GM21526 (cell line): Measurements from ENCODE around the gene SMURF1.

ENCODE experiments used
- ATAC-seq: cut with Tn5 transposase; IDR thresholded peaks from one replicate; pipeline ENCODE4 v1.9.1; 2021; ENCODE audit warnings: moderate library complexity; ENCODE audit not compliant: unreplicated experiment, low FRiP score

SMURF1 gene

DNA sequence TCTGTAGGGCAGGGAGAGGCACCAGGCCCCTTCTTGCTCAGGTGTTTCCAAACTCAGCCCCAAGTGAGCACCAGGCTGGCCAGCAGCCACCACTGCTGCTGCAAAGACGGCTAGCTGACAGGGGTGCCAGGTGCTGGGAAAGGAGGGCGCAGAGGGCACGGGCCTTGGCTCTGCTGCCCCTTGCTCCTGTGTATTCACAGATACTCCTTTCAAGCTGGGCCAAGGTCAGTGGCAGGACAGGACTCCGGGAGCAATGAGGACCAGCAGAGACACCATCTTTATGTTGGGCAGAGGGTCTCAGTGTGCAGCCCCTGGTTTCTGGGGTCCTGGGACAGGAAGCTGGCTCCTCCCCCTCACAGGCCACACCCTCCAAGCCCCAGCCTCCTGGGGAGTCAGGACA lies 110.1 kb downstream of the SMURF1 start:
- ATAC-seq, result no peak

DNA sequence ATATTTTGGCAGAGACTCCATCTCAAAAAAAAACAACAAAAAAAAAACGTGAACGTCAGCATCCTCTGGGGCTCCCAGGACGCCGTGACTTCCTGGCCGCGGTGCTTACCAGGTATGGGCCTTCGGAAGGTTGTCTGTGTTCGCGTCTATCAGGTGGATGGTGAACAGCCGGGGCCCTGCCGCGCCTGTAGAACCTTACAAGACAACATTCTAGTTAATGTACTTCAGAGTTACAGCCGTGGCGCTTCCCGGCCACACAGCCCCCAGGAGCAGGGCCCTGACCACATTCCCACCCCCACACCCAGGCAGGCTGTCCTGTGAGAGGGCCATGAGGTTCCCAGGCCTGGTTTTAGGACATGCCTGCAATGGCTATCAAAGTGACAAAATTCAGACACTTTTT lies 111.0 kb downstream of the SMURF1 start:
- ATAC-seq, result no peak

DNA sequence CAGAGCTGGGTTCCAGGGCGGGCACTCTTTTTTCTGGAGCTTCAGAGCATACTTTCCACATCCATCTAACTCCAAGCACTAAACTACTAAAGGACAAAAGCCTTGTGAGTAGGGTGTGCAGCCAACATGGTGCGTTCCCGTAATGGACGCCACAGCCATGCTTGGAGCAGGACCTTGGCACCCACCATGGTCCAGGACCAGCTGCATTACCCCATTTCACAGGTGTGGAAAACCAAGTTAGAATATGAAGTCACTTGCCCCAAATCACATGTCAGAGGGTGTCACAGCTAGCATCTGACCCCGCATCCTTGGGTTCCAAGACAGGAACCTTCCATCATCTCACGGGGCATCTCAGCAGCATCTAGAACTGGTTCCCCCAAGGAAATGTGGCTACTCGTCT lies 112.4 kb downstream of the SMURF1 start:
- ATAC-seq, result no peak

DNA sequence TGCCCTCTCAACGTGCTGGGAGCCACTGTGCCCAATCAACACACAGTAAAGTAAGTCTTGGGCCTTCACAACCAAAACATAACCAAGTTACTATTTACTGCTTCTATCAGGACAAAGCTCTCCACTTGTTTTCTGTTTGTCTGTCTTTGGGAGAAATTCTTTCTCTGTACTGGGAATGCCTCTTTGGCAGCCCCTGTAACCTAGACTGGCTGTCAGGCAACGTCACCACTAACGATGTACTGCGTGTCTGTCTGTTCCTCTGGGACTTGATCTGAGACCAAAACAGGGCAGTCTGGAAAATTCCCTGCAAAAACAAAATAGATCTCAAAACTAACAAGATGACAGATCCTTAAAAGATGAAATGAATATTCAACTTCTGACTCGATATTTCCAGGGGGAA lies 113.0 kb downstream of the SMURF1 start:
- no peak for ATAC-seq

DNA sequence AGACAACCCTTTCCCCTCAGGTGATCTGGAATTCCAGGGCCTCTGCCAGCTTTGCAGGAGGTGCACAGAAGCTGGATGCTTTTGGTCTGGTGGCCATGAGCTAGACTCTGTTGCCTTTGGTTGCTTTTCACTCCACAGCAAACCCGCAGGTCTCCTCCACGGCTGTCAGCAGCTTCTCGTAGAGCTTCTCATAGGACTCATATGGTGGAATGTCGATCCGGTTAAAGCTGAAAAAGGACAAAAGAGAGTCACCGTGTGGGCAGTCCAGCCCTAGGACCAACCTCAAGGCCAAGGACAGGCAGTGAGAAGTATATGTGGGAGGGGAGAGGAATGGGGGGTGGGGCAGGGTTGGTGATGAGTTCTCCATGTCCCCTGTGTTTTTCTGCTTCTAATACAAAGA lies 113.5 kb downstream of the SMURF1 start:
- no peak for ATAC-seq

DNA sequence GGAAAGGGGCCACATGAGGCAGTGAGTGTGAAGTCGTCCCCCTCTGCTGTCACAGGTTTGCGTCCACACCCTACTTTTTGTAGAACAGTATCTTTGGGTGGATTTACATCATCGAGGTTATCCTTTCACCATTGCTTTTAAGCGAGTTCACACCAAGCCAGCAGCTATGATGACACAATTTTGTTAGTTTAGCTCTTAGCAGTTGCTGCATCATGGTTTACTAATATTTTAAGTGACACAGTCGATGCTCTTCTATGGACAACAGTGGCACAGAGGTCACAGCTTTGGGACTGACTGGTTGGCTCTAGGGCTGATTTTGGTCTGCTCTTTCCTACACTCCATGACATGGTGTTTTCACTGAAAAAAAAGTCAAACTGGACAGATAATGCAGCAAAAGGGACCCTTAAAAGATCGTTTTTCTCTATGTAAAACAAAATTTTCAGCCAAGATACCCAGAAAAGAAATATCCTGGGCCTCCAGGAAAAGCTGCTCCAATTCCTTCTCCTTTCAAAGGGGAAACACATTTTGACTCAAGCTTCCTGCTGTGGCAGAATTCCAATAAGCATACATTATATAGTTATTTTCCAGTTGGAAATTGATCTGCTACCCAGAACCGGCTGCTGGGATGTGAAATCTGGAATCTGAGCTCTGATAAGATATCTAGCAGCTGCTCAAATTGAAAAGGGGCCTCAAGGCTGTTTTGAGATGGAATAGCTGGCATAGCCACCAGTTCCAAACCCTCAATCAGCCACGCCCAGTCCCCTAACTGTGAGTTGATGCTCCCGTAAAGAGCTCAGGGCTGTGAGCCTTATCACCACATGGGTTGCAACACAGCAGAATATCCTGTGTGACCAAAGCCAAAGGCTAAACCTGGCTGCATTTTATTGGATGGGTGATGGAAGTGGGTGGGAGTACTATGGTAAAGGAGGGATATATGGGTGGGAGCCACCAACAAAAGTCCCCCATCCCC lies 114.2 kb downstream of the SMURF1 start:
- no peak for ATAC-seq

DNA sequence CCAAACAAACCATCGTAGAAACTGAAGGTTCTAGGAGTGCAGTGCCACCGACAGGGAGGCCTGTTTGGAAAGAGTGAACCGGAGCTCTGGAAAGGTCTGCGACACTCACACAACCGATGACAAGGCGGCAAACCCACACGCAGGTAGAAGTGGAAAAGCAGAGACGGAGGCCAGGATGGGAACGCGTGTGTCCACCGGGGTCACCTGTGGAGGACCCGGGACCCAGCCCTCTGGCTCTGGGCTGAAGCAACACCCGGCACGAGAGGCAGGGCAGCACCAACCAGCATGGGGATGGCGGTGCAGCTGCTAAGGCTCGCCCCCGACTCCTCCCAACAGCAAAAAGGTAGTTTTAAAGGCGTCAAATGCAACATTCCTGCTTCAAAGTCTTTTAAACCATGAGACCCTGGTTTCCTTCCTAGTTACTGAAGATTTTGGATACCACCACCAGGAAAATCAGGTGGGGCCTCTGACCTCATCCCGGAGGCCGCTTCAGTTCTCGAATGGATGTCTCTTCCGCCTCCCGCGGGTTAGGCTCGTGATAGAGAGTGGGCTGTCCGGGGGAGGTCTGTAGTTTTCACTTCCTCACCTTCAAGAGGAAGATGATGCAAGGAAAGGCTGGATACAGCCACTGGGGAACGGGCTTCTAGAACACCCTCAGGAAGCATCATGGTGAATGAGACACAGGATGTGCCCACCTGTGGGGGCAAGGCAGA lies 115.5 kb downstream of the SMURF1 start:
- ATAC-seq, result no peak

DNA sequence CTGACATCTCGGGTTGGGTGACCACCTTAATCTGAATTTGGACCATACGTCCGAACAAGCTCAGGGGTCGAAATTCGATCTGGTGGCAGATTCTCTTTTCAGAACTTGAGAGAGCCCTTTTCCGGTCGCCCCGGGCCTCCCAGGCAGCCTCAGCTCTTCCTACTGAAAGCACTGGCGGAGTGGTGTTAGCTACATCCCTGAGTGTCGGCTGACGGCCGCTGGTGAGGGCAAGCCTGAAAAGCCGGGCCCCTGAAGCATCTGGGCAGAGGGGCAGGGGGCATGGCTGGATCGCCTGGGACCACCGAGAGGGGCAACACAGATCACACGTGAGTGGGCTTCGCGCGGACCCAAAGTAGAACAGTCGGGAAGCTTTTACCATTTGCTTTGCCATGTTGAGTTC lies 116.1 kb downstream of the SMURF1 start:
- no peak for ATAC-seq

DNA sequence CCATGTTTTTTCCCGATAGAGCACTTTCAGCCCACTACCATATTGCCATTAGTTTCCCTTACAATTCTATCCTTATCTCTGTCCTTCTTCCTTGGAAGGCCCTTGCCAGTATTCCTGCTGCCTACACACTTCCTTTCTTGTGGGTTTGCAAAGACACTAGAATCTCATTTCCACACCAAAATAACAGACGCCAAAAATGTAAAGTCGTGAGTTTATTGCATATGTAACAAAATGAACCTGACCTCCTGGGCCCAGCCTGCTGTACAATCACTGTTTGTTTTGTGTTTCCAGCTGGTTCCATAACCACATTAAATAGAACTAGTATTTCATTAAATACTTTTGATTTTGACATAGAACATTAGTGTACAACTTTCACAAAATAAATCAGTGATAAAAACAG lies 116.7 kb downstream of the SMURF1 start:
- no peak for ATAC-seq

DNA sequence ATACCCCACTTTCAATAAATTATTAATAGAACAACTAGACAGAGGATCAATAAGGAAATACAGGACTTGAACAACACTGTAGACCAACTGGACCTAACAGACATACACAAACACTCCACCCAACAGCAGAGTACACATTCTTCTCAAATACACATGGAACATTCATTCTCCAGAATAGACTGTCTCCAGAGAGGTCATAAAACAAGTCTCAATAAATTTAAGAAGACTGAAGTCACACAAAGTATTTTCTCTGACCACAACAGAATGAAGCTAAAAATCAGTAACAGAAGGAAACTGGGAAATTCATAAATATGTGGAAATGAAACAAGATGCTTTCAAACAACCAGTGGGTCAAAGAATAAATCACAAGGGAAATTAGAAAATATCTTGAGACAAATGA lies 119.8 kb downstream of the SMURF1 start:
- ATAC-seq, result no peak

DNA sequence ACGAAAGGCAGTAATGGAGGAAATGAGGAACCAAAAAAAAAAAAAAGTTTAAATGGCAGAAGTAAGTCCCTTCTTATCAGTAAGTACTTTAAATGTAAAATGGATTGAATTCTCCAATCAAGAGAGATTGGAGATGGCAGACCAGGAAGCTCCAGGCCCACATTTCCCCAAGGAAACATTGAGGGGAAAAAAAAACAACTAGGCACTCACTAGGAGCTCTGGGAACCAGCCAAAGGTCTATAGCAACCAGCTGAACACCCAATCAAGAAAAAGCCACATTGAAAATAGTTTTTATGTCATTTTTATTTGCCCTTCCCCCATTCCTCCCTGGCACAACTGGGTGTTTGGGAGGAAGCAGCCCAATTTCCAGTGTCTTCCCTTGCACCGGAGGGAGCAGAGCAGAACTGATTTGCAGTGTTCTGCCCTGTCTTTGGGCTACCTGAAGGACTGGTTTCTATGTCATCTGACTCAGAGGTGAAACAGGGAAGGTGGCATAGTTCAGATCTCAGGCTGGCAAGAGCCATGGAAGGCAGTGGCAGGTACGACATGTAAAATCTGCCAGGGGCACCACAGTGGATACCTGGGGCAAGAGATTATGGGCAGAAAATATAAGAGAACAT lies 121.9 kb downstream of the SMURF1 start:
- no peak for ATAC-seq

DNA sequence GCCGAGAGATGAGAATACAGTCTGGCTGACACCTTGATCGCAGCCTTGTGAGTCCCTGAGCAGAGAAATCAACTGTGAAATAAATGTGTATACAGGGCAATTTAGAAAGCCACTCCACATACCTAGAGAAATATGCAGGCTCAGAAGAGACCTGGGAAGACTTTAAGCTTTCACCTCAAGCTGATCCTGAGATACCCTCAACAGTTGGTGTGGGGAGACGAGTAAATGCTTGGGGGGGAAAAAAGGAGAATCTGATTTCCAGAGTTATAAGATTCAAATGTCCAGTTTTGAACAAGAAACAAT lies 123.5 kb downstream of the SMURF1 start:
- ATAC-seq, result no peak

DNA sequence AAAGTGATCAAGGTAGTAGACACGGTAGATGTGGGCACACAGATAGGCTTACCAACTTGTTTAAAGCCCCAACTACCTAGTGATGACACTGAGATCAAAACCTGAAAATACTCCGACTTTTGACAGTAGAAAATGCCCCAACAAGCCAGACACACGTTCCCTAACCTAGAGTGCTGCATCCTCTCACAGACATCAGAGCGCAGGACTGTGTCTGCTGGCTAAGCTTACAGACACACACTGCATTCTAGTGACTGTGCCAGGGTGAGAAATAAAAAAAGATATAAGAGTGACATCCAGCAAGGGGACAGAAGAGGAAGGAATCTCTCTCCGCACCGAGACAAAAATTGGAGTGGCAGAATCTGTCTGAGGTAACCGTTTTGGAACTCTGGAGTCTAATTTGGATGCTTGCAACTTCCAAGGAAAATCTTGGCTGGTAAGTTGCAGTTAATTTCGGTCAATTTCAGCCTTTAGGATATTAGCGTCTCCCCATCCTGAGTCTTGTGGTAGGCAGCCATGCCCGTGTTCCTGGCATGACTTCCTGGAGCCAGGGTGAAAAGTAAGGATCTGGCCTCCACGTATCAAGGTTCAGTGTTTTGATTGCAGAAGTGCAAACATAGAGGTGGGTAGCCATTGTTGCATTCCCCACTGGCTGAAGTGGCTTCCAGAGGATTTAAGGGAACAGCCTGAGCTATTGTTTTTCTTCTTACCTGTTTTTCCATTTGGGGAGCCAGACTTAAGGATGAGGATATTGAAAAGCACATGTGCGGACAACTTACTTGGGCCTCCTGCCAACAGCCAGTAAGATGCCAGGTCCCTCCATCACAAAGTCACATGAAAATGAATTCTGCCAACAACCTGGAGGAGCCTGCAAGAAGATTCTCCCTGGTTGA lies 124.1 kb downstream of the SMURF1 start:
- ATAC-seq, result no peak

DNA sequence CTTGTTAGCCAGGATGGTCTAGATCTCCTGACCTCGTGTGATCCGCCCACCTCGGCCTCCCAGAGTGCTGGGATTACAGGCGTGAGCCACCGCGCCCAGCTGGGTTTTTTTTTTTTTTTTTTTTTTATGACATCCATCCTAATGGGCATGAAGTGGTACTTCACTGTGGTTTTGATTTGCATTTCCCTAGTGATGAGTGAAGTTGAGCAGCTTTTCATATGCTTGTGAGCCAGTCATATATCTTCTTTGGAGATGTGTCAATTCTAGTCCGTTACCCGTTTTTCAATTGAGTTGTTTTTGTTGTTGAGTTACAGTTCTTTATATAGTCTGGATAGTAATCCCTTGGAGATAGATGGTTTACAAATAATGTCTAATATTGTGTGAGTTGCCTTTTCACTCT lies 127.7 kb downstream of the SMURF1 start:
- no peak for ATAC-seq

DNA sequence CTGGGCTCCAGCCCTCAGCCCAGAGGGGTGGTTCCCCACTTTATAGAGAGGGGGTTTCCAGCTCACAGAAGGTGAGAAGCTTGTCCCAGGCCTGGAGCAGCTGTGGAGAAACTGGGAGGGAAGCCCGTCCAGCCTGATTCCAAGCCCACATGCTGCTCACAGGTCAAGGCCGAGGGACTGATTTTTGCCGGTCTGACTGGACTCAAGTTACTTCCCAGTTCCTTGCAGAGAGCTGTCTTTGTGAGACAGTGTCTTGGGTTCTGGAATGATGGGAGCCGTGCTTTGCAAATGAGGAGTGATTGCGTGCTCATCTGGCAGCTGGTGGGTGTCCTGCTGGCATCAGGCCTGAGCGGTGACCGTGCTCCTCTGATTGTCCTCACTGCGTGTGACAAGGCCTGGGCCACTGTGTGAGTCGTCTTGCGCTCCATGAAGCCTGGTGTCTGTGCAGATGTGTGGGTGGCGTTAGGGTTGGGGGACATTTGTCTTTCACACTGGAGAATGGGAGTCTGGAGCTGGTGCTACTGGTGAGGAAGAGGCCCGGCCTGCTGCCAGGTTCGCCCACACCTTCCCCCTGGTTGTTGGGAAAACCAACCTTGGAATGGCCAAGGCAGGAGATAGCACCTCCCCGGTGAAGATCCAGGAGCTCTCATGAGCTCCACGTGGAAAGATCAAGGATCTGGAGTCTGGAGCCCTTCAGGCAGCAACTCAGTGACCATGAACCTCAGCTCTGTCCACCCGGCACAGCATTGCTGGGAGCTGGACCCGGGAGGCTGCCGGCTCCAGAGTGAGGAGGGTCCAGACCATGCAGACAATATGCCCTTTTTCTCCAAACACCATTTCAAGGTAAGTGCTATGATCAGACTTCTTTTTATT lies 129.6 kb downstream of the SMURF1 start:
- ATAC-seq, result no peak

DNA sequence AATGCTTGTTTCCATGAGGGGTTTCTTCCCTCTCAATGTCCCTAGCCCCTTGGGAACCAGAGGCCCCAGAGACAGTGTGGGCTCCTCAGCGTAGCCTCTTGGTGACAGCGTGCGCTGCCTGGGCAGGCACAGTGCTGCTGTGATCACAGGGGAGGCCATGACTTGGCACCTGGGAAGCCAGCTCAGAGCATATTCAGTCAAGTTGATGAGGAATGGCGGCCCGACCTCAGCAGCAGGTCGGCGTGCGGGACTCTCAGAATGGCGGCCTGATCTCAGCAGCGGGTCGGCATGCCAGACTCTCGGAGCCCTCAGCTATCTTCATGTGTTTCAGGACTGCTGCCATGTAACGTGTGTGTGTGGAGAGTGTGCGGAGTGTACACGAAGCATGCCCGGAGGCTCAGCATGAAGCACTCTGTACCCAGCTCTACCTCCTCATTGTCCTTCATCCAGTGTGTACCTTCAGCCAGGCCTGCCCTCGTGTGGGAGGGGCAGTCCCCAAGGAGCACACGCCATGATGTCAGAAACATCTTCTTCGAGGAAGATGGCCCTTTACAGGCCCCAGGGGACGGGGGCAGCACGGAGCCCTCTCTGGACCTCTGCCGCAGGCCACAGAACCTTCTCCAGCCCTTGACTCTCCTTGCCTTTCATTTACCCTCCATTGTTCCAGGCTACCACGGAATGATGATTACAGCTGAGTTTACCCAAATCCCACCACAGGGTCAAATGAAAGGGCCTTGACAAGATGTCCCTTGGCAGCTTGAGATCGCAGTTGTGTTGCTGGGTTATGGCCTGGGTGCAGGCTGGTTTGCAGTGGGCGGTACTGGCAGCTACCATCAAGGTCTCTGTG lies 130.4 kb downstream of the SMURF1 start:
- no peak for ATAC-seq

DNA sequence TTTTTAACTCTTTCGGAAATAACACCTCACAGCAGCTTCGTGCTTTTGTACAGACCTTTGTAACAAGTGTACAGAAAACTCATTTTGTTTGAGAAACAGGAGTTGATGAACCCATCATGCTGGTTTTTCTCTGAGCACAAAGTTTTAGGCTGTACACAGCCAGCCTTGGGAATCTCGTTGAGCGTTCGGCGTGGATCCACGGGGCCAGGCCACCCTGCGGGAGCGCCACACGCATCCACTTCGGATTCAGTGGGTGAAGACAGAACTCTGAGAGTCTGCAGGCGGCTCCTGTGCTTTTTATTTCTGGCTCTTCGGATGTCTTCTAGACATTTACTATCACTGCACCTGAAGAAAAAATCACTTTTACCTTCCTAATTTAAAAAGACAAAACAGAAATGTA lies 131.2 kb downstream of the SMURF1 start:
- no peak for ATAC-seq

DNA sequence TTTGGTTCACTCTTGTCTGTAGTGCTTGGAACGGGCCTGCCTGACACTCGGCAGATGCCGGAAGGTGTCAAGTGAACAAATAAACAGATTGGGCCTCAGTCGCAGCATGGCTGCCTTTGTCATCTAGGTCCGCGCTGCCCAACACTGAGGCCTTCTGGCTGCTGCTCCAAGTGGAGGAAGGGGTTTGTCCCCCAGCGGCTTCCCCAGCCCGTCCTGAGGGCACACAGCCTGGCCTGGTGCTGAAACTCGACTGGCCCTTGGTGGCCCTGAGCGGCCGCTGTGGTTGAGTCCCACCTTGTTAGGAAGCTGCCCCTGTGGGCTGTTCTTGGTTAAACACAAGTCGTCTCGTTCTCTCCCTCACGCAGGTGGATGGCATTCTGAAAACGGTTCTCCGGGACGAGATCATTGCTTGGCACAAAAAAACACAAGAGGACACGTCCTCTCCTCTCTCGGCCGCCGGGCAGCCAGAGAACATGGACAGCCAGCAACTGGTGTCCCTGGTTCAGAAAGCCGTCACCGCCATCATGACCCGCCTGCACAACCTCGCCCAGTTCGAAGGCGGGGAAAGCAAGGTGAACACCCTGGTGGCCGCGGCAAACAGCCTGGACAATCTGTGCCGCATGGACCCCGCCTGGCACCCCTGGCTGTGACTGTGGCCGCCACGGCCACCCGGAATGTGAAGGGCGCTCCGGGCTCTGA lies 132.1 kb downstream of the SMURF1 start:
- ATAC-seq, result no peak
